GM18951 (cell line): ENCODE measurements around the gene DLK2.
"Not testable (repeated sequence)": the region's sequence is repeated elsewhere in the genome, so short reads cannot be mapped to it uniquely, and the experiment has no call there.

ENCODE experiments used
- POLR2A ChIP-seq: IDR thresholded peaks from 4 replicates; pipeline ENCODE4 v1.6.1; 2011; ENCODE audit warnings: mild to moderate bottlenecking; ENCODE audit not compliant: insufficient read length, insufficient read depth; ENCODE audit errors: extremely low read depth
- in situ Hi-C: fragments of 300-500 bp; cut with MboI; formaldehyde crosslinking; loops from one replicate; pipeline ENCODE4 v1.12.0; 2022; ENCODE audit warnings: low sequenced_read_pairs, mixed read lengths, inconsistent platforms; ENCODE audit not compliant: unreplicated experiment

Gene DLK2

DNA sequence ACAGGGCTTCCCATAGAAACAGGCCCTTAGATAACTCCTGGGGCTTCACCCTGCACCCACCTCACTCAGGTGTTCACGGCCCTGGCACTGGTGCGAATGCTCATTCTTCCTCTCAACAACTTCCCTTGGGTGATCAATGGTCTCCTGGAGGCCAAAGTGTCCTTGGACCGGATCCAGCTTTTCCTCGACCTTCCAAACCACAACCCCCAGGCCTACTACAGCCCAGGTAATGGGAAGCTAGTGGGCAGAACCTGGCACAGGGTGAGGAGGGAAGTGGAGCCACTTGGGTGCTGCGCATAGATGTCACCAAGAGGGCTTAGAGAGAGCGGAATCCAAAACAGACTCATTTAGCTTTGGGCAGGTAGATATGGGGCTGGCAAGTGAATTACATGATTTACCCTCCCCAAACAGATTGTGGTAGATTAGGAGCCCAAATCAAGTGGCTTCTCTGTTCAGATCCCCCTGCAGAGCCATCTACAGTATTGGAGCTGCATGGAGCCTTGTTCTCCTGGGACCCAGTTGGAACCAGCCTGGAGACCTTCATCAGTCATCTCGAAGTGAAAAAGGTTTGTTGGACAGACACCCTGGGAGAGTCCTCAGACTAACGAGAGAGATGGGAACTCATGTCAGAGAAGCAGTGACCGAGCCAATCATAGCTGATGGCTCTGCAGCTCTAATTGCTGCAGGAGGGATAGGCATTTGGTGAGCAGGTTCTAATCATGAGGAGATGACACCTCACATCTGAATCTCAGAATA is 19.5 kb downstream of the DLK2 start:
- TF ChIP-seq POLR2A: no peak
- in situ Hi-C loops: no loop called here

DNA sequence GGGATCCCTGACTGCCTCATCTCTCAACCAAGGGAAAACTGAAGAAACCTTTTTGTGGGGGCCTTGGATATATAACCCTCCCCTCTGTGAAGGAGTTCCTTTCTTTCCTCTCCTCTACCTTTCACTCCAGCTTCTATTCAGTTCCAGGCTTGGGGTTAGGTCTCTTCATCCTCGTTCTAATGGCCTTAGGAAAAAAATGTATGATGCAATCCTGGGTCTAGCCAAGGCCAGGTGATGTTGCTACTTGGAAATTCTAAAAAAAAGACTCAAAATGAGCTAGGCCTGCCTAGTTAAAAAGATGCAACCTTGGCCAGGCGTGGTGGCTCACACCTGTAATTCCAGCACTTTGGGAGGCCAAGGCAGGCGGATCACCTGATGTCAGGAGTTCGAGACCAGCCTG is 20.4 kb downstream of the DLK2 start:
- in situ Hi-C loops: no loop called here
- no peak for TF ChIP-seq POLR2A

DNA sequence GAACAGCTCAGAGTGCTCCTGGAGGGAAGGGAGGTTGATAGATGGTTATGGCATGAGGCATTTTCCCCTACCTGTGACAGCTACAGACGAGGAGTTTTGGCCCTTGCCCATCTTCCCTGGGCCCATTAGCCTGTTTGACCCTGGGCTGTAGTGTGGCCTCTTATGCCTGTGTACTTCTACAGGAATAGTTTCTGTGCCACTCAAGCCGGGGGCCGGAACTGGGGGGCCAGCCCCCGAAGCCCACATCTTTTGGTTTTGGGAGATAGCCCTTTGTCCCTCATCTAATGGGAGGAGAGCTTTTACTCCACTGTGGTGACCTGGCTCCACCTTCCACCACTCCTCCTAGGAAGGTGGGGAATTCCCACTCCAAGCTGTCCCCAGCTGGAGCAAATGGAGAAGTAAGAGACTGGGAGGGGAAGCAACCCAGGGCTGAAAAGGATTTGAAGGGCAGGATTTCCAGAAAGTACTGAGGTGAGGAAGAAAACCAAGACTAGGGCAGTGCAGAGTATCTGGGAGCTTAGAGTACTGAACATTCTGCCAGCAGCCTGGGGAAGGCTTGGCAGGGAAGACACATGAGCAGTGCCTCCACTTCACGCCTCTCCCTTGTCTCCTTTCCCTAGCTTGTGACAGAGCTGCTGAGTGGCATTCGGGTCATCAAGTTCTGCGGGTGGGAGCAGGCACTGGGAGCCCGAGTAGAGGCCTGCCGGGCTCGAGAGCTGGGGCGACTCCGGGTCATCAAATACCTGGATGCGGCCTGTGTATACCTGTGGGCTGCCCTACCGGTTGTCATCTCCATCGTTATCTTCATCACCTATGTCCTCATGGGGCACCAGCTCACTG is 21.1 kb downstream of the DLK2 start:
- no peak for TF ChIP-seq POLR2A
- in situ Hi-C loops: no loop called here

DNA sequence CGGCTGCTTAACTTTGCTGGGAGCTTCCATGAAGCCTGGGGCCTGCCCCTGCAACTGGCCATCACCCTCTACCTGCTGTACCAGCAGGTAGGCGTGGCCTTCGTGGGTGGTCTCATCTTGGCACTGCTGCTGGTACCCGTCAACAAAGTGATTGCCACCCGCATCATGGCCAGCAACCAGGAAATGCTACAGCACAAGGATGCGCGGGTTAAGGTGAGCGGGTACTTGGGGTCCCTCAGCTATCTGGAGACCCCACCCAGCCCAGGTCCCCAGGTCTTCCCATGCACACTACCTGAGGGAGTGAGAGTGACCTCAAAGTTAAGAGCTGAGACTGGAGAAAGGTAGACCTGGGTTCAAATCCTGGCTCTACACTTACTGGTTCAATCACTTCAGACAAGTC is 22.2 kb downstream of the DLK2 start:
- in situ Hi-C loops: no loop called here
- no peak for TF ChIP-seq POLR2A

- no peak for TF ChIP-seq POLR2A
- in situ Hi-C loops: no loop called here
Observed at GRCh38 chr6:43432009-43432945, 23.1 kb downstream of the DLK2 start.

- in situ Hi-C loops: no loop called here
- no peak for TF ChIP-seq POLR2A
Observed at GRCh38 chr6:43428874-43429273, 26.5 kb downstream of the DLK2 start.

DNA sequence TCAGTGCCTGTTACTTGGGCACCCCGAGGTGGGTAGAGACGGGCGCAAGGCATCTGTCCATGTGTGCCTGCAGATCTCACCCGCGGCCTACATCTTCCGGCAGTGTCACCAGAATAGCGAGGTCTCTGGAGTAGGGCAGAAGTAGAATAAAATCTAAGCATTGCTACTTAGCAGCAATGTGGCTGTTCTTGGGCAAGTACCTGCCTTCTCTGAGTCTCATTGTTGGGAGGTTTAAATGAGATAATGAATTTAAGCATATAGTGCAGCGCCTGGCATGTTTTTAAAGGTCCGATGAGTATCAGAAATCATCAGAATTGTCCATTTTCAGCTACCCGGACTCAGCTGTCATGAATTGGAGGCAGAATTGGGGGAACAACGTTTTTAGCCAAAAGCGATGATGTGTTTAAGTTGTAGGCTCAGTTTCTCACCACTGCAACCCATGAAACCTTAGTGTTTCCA is 27.2 kb downstream of the DLK2 start:
- TF ChIP-seq POLR2A: no peak
- in situ Hi-C loops: no loop called here

DNA sequence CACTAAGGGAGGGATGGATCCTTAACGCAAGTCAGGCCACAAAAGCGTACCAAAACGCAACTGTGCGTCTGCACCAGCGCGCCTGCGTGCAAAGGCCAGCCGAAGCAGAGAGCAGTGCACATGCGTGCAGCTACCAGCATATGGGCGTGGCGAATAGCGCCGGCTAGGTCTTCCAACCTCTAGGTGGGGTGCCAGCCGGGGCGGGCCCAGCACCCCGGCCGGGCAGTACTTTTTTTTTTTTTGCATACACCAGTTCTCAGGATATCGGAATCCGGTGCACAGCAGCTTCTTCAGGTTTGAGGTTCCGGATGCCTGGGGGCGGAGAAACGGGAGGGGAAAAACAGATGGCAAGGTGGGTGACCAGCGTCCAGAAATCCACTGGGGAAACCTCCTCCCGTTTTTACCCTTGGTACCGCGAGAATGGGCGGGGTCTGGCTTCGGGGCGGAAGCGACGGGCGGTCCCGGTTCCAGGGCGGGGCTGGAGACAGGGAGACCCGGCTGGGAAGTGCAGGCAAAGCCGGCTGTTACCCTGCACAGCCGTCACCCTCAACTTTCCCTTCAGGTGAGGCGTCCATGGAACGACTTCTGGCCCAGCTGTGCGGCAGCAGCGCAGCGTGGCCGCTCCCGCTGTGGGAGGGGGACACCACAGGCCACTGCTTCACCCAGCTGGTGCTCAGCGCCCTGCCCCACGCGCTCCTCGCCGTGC is 27.8 kb downstream of the DLK2 start, which contains the start of gene ABCC10:
TSS of gene ABCC10 (plus strand) at position 136 of the 706 bp plus-strand sequence. CDS start at position 574, 438 bp downstream.
- peak; percentile 76 for TF ChIP-seq POLR2A

GRCh38 chr6:43426928-43427405 is 28.4 kb downstream of the DLK2 start:
- no peak for TF ChIP-seq POLR2A
- in situ Hi-C loops: no loop called here

More for the DNA sequence above, 27.8 kb downstream of the DLK2 start, which contains the start of gene ABCC10:
- in situ Hi-C loops: no loop called here

DNA sequence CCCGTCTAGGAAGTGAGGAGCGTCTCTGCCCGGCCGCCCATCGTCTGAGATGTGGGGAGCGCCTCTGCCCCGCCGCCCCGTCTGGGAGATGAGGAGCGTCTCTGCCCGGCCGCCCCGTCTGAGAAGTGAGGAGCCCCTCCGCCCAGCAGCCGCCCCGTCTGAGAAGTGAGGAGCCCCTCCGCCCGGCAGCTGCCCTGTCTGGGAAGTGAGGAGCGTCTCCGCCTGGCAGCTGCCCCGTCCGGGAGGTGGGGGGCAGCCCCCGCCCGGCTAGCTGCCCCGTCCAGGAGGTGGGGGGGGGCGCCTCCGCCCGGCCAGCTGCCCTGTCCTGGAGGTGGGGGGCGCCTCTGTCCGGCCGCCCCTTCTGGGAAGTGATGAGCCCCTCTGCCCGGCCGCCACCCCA is 30.3 kb downstream of the DLK2 start:
- in situ Hi-C loops: not testable (repeated sequence)

DNA sequence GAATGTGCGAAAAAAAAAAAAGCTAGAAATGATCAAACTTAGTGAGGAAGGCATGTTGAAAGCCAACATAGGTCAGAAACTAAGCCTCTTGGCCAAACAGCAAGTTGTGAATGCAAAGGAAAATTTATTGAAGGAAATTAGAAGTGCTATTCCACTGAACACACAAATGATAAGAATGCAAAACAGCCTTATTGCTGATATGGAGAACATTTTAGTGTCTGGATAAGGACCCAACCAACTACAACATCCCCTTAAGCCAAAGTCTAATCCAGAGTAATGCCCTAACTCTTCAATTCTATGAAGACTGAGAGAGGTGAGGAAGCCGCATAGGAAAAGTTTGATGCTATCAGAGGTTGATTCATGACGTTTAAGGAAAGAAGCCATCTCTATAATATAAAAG is 33.5 kb downstream of the DLK2 start:
- in situ Hi-C loops: no loop called here

DNA sequence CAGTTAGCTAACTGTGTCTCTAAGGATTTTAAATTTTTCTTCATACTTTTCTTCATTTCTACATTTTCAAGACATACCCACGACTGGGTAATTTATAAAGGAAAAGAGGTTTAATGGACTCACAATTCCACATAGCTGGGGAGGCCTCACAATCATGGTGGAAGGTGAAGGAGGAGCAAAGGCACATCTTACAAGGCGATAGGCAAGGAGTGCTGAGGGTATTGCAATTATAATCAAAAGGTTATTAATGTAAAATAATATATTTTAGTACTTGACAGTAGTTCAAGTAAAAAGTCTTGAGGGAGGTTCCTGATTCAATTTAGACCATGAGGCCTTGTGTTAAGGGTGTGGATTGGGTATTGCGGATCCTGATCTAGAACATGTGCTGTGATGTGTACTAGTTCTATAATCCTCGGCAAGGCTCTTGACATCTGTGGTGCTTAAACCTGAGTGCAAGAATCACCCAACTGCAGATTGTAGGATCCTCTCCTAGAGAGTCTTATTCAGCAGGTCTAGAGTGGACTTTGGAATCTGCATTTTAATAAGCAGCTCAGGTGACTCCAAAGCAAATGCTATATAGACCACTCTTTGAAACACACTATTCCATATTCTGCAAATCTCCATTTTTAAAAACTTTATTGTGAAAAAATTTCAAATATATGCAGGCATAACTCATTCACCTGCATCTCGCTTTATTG is 35.2 kb downstream of the DLK2 start:
- in situ Hi-C loops: no loop called here

More for the DNA sequence above, 33.5 kb downstream of the DLK2 start:
- no peak for TF ChIP-seq POLR2A

DNA sequence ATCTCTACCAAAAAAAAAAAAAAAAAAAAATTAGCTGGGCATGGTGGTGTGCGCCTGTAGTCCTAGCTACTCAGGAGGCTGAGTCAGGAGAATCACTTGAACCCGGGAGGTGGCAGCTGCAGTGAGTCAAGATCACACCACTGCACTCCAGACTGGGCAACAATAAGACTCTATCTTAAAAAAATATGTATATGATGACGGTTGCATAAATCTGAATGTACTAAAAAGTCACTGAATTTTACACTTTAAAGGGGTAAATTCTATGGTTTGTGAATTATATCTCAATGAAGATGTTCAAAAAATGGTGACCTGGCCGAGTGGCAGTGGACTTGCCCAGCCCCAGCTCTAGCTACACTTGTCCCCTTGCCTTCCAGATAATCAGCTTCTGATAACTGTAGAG is 38.4 kb downstream of the DLK2 start:
- TF ChIP-seq POLR2A: no peak
- in situ Hi-C loops: no loop called here

More for the DNA sequence above, 35.2 kb downstream of the DLK2 start:
- TF ChIP-seq POLR2A: no peak

DNA sequence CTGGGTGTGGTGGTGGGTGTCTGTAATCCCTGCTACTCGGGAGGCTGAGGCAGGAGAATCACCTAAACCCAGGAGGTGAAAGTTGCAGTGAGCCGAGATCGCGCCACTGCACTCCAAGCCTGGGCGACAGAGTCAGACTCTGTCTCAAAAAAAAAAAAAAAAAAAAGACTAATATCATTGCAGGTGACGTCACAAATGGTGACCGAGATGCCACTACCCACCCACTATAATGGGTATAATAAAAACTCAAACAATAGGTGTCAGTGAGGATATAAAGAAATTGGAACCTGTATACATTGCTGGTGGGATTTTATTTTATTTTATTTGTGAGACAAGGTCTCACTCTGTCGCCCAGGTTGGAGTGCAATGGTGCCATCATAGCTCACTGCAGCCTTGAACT is 40.1 kb downstream of the DLK2 start:
- in situ Hi-C loops: not testable (repeated sequence)
